HTR-8/SVneo (cell line): ENCODE measurements around the gene RPS6KA2.
"Not testable (repeated sequence)": the region's sequence is repeated elsewhere in the genome, so short reads cannot be mapped to it uniquely, and the experiment has no call there.

Experiments used
- DNase-seq: peaks from one replicate; pipeline ENCODE4 v3.0.0; 2011; ENCODE audit warnings: low spot score, mixed read lengths; ENCODE audit not compliant: insufficient read length
- FAIRE-seq: peaks from 2 replicates; lab custom pipeline; 2011; peaks lifted over from hg19 to GRCh38; lab: Jason Lieb, UNC

The RPS6KA2 gene

GRCh38 chr6:166636191-166636933, 9.3 kb upstream of the RPS6KA2 start:
- FAIRE-seq = no peak
- no peak for DNase-seq

GRCh38 chr6:166635013-166635970, 8.2 kb upstream of the RPS6KA2 start:
- DNase-seq = no peak
- no peak for FAIRE-seq

- not testable (repeated sequence) for FAIRE-seq, DNase-seq
Observed at GRCh38 chr6:166634581-166634980, 7.5 kb upstream of the RPS6KA2 start.

- FAIRE-seq (no peak), DNase-seq (no peak)
Observed at GRCh38 chr6:166633732-166634535, 6.9 kb upstream of the RPS6KA2 start.

GRCh38 chr6:166632731-166633130, 5.7 kb upstream of the RPS6KA2 start:
- FAIRE-seq = no peak
- no peak for DNase-seq

- no peak for FAIRE-seq
Observed at GRCh38 chr6:166630462-166630861, 3.4 kb upstream of the RPS6KA2 start.

GRCh38 chr6:166629628-166630027, 2.6 kb upstream of the RPS6KA2 start:
- FAIRE-seq = no peak
- no peak for DNase-seq

More at GRCh38 chr6:166630462-166630861, 3.4 kb upstream of the RPS6KA2 start:
- no peak for DNase-seq

GRCh38 chr6:166627875-166628801, 1.1 kb upstream of the RPS6KA2 start:
- no peak for FAIRE-seq
- peak; percentile 22 for DNase-seq

GRCh38 chr6:166626177-166627032, 646 bp downstream of the RPS6KA2 start:
- FAIRE-seq (no peak), DNase-seq (no peak)

GRCh38 chr6:166625356-166625755, 1.7 kb downstream of the RPS6KA2 start:
- FAIRE-seq (no peak), DNase-seq (no peak)

GRCh38 chr6:166624275-166624674, 2.8 kb downstream of the RPS6KA2 start:
- DNase-seq (no peak), FAIRE-seq (no peak)

GRCh38 chr6:166623318-166623717, 3.7 kb downstream of the RPS6KA2 start:
- DNase-seq = no peak
- no peak for FAIRE-seq

GRCh38 chr6:166621114-166621540, 5.9 kb downstream of the RPS6KA2 start:
- no peak for DNase-seq
- no peak for FAIRE-seq

- DNase-seq = no peak
- FAIRE-seq = no peak
Observed at GRCh38 chr6:166620478-166621113, 6.5 kb downstream of the RPS6KA2 start.

- FAIRE-seq (no peak), DNase-seq (peak; percentile 28)
Observed at GRCh38 chr6:166619912-166620311, 7.1 kb downstream of the RPS6KA2 start.

- FAIRE-seq = no peak
- DNase-seq = no peak
Observed at GRCh38 chr6:166618866-166619761, 7.9 kb downstream of the RPS6KA2 start.

- no peak for FAIRE-seq
Observed at GRCh38 chr6:166618251-166618650, 8.8 kb downstream of the RPS6KA2 start.

More at GRCh38 chr6:166618251-166618650, 8.8 kb downstream of the RPS6KA2 start:
- DNase-seq = no peak
